HG03575 (cell line): ENCODE results near the gene KRTAP2-1.
"Not testable (repeated sequence)": the region's sequence is repeated elsewhere in the genome, so short reads cannot be mapped to it uniquely, and the experiment has no call there.

ENCODE experiments used
- ATAC-seq: cut with Tn5 transposase; IDR thresholded peaks from one replicate; pipeline ENCODE4 v1.9.1; 2021; ENCODE audit not compliant: unreplicated experiment, insufficient number of reproducible peaks, low FRiP score; ENCODE audit errors: extremely low read depth

Gene KRTAP2-1

DNA sequence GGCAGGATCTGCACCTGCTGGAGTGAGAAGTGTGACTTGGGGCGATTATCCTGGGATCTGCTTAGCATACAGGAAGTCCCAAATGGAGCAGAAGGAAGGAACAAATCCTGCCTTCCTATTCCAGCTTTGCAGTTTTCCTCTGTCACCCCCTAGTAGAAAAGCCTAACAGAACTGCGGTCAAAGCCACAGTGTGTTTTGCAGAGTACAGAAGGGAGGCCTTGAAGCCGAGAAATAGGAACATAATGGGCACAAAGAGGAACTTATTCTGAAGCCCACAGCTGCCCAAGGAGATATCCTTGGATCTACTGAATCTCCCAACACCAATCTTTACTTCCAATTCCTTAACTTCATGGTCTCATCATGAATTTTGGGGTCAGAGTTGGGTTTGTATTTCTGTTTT lies 28.6 kb downstream of the KRTAP2-1 start:
- ATAC-seq, result no peak

DNA sequence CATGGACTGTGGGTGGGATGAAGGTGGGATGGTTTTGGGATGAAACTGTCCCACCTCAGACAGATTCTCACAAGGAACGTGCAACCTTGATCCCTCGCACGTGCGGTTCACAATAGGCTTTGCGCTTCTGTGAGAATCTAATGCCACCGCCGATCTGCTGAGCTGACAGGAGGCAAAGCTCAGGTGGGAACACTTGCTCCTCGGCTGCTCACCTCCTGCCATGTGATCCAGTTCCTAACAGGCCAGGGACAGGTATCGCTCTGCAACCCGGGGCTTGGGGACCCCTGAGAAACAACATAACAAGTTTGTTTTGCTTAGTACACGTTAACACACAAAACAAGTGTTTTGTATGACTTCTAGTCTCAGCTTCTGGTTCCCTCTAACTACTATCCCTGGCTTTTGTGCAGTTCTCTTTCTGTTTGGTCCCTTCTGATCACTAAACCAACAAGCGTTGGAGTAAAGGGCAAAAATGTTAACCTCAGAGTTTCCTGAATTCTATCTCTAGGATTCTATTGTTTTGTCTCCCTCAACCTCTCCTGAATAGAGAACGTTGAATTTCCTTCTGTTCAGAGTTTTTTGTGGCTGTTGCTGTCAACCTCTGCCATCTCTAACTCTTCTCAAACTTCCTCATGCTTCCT lies 30.4 kb downstream of the KRTAP2-1 start:
- ATAC-seq, result no peak

DNA sequence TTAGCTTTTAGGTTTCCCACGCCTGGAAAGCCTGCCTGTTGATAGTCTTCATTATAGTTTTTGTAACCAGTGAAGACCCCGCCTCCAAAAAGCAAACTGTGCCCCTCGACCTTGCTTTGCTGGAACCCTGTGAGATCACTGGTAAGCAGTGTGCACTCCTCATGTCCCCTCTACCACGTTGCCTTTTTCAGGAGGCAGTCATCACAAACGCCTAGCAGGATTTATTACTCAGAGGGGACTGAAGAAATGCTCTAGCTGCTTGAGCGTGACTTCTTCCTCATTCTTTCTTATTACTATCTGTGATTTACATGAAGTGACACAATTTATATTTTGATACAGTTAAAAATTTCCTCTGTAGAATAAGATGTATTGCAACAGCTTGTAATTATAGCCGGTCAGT lies 31.7 kb downstream of the KRTAP2-1 start:
- ATAC-seq, result no peak

DNA sequence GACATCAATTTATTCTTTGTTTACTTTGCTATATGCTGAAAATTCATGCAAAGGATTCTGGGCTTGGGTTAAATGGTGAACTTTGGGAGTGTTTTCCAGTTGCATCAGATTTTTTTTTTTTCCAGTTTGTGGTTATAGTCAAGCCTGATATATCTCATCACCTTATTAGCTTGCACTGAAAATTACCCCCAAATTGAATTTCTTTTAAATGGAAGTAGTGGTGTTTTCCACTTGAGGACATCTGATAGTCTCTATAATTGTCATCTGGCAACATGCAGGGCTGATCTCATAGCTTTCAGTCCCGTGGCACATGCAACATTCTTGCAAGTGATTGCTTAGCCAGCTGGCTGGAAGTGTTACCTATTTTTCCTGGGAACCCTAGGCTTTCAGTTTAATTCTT lies 33.5 kb downstream of the KRTAP2-1 start:
- no peak for ATAC-seq

DNA sequence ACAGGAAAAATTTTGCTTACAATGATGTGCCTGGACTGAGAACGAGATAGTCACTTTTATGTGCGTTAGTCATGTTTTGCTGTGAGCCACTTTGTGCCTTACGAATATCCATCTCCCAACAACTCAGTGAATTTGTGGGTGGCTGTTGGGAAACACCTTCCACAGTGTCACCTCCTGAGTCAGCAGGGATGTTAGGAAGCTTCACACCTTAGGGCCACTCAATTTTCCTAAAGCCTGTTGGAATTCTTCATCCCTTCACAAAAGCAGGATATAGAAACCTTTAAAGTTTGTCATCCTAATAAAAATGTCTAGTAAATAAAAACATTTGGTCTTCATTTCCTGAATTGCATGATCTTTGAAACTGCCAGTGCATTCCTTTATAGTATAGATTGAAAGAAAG lies 33.9 kb downstream of the KRTAP2-1 start:
- no peak for ATAC-seq

DNA sequence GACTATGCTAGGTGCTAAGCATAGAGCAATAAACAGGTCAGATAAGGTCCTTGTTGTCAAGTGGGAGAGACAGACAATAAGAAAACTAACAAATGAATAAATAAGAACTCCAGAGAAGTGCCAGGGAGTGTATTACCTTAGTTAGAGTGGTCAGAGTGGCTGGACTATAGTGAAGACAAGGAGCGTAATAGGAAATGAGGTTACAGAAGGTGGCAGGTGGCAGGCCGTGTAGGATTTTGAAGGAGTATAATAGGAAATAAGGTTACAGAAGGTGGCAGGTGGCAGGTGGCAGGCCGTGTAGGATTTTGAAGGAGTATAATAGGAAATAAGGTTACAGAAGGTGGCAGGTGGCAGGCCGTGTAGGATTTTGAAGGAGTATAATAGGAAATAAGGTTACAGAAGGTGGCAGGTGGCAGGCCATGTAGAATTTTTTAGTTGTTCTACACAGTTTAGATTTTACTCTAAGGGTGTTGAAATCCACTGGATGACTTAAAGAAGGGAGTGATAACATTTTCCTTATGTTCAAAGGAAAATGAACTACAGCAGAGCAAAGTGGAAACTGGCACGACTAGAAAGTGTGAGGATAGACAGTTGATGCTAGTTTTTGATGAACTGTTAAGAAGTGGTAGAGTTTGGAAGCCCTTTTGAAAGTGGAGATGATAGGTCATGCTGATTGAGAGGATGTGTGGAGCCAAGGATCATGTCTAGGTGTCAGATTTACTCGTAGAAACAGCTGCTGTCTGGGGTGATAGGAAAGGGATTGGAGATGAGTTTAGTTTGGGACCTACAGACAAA lies 34.6 kb downstream of the KRTAP2-1 start:
- ATAC-seq, result no peak

DNA sequence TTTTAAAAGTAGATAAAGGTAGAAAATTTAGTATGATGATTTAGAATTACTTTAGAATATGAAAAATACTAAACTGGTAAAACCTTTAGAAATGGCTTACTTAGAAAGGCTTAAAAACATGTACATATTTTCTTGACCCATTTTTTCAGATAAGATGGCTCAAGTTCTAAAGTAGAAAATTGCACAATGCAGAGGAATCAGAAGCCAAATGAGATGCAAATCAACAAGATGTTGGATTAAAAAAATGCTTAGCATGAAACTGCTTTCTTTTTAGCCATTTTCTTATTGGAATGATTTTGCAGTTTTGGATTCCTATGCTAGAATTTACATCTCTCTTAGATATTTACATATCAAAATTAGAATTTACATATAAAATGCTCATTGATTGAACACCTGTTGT lies 36.7 kb downstream of the KRTAP2-1 start:
- no peak for ATAC-seq

DNA sequence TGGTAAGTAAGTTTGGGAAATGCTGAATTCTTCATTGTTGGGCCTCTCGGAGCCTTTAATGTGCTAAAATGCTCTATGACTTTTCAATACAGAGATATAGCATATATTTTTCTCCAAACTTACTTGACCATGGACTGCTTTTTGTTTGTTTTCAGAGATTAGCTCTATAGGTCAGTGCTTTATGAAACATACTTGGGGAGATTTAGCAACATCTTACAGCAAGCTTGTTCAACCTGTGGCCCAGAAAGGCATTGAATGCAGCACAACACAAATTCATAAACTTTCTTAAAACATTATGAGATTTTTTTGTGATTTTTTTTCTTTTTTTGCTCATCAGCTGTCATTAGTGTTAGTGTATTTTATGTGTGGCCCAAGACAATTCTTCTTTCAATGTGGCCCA lies 37.2 kb downstream of the KRTAP2-1 start:
- ATAC-seq, result no peak

DNA sequence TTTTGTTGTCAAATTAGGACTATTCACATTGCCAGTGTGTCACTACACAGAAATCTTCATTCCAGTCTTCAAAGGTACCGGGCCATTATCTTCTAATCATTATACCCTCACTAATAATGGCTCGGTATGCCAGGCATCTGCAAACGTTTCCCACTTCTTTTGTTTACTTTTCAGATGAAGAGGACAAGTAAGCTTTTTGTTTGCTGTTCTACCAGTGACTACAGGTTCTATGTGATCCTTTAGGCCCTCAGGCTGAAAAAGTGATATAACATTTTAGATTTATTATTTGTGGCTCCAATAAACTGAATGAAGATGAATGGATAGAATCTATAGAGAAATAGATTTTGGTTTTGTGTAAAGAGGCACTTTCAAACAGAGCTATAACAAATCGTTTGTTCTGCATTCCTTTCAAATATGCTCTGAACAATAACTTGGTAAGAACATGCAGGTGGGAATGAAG lies 37.8 kb downstream of the KRTAP2-1 start:
- ATAC-seq, result no peak

DNA sequence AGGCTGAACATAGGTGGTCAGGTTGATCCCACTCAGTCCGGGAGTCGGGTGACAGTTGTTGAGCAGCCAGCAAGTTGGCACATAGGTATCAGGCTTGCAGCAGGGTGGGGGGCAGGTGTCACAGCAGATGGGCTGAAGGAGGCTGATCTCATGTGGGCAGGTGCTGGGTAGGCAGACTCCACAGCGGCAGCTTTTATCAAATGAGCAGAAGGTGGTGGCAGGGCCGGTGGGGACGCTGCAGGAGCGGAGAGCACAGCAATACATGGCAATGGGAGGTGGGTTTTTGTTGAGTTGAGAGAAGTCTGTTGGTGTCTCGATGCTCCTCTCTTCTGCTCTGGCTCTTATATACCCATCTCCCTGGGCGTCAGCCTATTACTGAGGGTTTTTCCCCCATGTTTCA lies 38.3 kb downstream of the KRTAP2-1 start, which contains the start of gene KRTAP3-1:
Gene KRTAP3-1, minus strand, starts transcription at position 318 of the 400 bp plus-strand sequence. Its CDS starts 54 bp downstream, at position 264.
- no peak for ATAC-seq

DNA sequence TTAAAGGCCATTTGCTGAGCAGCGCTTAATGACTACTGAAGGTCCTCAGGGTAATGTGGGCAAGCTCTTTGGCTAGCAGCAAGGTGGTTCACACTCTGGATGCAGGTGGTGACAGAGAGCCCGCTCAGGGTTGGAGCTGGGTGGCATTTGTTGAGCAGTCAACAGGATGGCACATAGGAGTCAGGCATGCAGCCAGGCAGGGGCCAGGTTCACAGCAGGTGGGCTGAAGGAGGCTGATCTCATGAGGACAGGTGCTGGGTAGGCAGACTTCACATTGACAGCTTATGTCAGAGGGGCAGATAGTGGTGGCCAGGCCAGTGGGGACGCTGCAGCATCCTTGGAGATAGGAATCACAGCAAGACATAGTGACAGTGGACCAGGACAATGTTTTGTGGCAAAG lies 42.7 kb downstream of the KRTAP2-1 start:
- ATAC-seq, result no peak

DNA sequence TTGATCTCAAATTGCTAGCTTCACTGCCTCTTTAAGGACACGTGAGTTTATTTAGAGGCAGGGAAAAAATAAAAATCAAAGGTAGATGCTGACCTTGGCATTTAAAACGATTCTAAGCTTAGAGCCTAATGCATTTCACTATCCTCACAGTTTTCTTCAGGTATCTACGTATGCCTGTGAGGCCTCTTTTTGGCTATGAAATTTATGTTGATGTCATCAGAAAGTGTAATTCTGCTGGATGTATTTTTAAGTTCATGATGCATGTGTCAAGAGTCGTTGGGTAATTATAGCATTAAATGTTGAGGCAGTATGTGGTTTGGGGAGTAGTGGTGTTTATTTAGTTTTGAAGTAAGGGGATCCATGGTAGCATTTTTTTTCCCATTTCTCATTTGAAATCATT lies 43.2 kb downstream of the KRTAP2-1 start:
- no peak for ATAC-seq

DNA sequence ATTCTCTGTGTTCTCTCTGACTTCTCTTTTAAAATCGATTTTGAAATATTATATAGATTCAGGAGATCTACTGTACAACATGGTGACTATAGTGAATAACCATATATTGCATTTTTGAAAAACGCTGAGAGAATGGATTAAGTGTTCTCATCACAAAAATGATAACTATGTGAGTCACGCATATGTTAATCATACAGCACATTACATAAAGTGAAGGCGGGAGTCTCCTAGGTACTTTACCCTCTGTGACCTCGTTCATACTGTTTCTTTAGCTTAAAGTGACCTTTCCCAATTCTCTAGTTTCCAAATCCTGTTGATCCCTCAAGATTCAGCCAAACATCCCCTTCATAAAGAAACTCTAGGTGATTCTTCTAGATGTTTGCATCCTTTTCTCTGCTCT lies 44.3 kb downstream of the KRTAP2-1 start:
- ATAC-seq, result no peak

DNA sequence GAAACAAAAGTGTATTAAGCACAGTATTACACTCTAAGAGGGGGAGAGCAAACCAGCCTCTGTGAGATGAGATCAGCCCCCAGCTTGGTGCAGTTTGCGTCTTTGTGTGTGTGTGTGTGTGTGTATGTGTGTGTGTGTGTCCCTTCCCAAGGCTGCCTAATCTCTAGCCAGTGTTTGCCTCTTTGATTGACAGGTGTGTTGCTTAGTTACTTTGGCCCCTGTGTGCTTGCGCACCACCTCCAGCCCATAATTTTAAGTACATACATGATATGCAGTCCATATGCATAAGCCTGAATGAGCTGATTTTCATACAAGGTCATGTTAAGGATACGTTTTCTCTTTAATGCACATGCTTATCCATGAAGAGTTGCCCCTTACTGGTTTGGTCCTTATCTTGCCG lies 45.3 kb downstream of the KRTAP2-1 start:
- ATAC-seq, result no peak

DNA sequence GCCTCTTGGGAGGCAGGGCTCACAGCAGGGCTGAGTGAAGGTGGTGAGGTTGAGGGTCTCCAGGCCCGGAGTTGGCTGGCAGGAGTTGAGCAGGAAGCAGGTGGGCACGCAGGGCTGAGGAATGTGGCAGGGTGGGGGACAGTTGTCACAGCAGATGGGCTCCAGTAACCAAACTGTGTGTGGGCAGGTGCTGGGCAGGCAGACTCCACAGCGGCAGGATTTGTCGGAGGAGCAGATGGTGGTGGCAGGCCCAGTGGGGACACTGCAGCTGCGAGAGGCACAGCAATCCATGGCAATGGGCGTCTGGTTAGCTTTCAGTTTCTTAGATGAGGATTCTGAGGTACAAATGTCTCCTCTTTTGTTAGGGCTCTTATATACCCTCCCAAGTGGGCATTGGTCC lies 47.6 kb downstream of the KRTAP2-1 start, which contains the start of gene KRTAP3-2:
Gene KRTAP3-2, minus strand, starts transcription at position 344 of the 400 bp plus-strand sequence. Its CDS starts 53 bp downstream, at position 291.
- not testable (repeated sequence) for ATAC-seq

DNA sequence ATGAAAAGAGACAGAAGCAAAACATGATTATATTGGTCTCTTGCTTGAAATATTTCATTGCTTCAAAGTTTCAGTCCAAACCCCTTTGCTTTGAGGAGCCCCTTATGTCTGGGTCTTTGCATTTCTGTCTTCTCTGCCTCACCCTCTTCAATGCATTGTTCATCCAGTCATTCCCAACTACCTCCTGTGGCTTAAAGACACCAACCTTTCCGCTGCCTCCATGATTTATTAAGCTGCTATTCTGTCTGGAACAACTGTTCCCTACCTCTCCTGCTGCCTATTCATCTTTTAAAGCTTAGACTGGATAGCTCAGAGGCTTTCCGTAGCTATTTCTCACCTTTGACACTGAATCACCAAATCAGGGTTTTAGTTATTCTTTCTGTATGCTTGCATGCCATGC lies 49.8 kb downstream of the KRTAP2-1 start:
- ATAC-seq, result no peak

DNA sequence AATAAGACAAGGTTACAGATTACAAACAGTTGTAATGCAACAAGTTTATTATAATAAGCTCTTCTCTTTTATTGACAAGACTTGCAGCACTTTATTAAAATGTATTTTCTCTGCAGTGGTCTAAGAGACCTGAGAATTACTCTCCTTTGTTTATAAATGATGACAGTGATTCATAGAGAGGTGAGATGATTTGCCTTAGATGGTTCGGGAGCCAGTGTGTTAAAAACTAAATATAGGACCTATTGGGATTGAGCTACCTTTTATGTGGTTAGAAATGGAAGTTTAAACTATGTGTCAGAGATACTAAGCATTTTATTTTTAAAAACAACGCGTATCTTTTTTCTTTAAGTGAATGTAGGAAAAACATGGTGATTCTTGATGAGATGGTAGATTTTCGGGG lies 50.3 kb downstream of the KRTAP2-1 start:
- ATAC-seq, result no peak
